ENCODE data around the gene DNAJC24.

Gene DNAJC24

GRCh38 chr11:31437742-31438435 lies 68.2 kb downstream of the DNAJC24 start:
- DNase-seq (ENCODE audit: low spot score): no peak
- in situ Hi-C loops (cut with MboI; ENCODE audit: low sequenced_read_pairs, unreplicated experiment): no loop called here
- TF ChIP-seq CTCF (IDR thresholded peaks at IDR 0.05; ENCODE audit: borderline replicate concordance, control extremely low read depth, extremely low read depth, insufficient read depth, missing control alignments): no peak

- in situ Hi-C loops (cut with MboI; ENCODE audit: low sequenced_read_pairs, unreplicated experiment): no loop called here
- DNase-seq (ENCODE audit: low spot score): no peak
- no peak for TF ChIP-seq CTCF (IDR thresholded peaks at IDR 0.05; ENCODE audit: borderline replicate concordance, control extremely low read depth, extremely low read depth, insufficient read depth, missing control alignments)
Observed at GRCh38 chr11:31441296-31441695, 71.6 kb downstream of the DNAJC24 start.

- no peak for TF ChIP-seq CTCF (IDR thresholded peaks at IDR 0.05; ENCODE audit: borderline replicate concordance, control extremely low read depth, extremely low read depth, insufficient read depth, missing control alignments)
- no peak for DNase-seq (ENCODE audit: low spot score)
- in situ Hi-C loops (cut with MboI; ENCODE audit: low sequenced_read_pairs, unreplicated experiment): no loop called here
Observed at GRCh38 chr11:31442086-31442485, 72.4 kb downstream of the DNAJC24 start.

GRCh38 chr11:31443802-31444201 lies 74.1 kb downstream of the DNAJC24 start:
- in situ Hi-C loops (cut with MboI; ENCODE audit: low sequenced_read_pairs, unreplicated experiment): no loop called here
- DNase-seq (ENCODE audit: low spot score): no peak

GRCh38 chr11:31445621-31446020 lies 76.0 kb downstream of the DNAJC24 start:
- no peak for DNase-seq (ENCODE audit: low spot score)
- in situ Hi-C loops (cut with MboI; ENCODE audit: low sequenced_read_pairs, unreplicated experiment): no loop called here
- no peak for TF ChIP-seq CTCF (IDR thresholded peaks at IDR 0.05; ENCODE audit: borderline replicate concordance, control extremely low read depth, extremely low read depth, insufficient read depth, missing control alignments)

More at GRCh38 chr11:31443802-31444201, 74.1 kb downstream of the DNAJC24 start:
- no peak for TF ChIP-seq CTCF (IDR thresholded peaks at IDR 0.05; ENCODE audit: borderline replicate concordance, control extremely low read depth, extremely low read depth, insufficient read depth, missing control alignments)

GRCh38 chr11:31449040-31449439 lies 79.4 kb downstream of the DNAJC24 start:
- in situ Hi-C loops (cut with MboI; ENCODE audit: low sequenced_read_pairs, unreplicated experiment): no loop called here
- no peak for TF ChIP-seq CTCF (IDR thresholded peaks at IDR 0.05; ENCODE audit: borderline replicate concordance, control extremely low read depth, extremely low read depth, insufficient read depth, missing control alignments)
- DNase-seq (ENCODE audit: low spot score): no peak

Measured in GM13976 (cell line).